ENCODE data around the gene TEX13B. TPM values are rescaled to one million over a fixed set of nuclear protein-coding genes. Genes with fewer than 3 reads are reported as not detected.
"Not testable (repeated sequence)": the region's sequence is repeated elsewhere in the genome, so short reads cannot be mapped to it uniquely, and the experiment has no call there.

The TEX13B gene
- total RNA-seq, 2 donors from 2014 or later, result not detected

DNA sequence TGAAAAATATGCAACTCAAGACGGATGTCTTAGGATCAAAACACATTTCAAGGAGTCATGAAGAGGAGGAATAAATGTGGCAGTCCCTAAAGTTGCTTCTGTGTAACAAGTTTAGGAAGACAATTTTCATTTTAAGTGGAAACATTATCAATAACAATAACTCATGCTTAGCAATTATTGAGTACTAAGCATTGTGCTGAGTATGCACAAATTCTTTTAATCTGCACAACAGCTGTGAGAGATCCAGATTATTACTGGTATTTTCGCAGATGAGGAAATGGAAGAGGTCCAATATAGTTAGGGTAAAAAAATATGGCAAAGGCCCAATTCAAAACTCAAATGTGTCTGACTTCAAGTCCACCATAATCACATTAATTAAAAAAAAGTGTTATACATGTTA lies 2.9 kb upstream of the TEX13B start:
- H3K9me3 Mint-ChIP-seq, result no peaks in the 10 kb centered on the region
- peaks cover 28% of the 10 kb centered on the region for H3K27me3 Mint-ChIP-seq (ENCODE audit: low read depth)
- no peak for ATAC-seq (replicated peaks in 1 of 2)
- H3K4me3 Mint-ChIP-seq, result no peak overlapping the region
- no peak for DNase-seq
- H3K36me3 Mint-ChIP-seq (ENCODE audit: insufficient read depth in 2 of 2), result peaks cover 2 to 4% of the 10 kb centered on the region in 2 donors
- no peak overlapping the region for H3K27ac Mint-ChIP-seq
- H3K4me1 Mint-ChIP-seq (ENCODE audit: low read depth), result peaks cover 3% of the 10 kb centered on the region

- H3K36me3 Mint-ChIP-seq (ENCODE audit: insufficient read depth in 2 of 2), result no peaks in the 10 kb centered on the region
Observed at GRCh38 chrX:107979534-107979933, 2.6 kb downstream of the TEX13B start.

DNA sequence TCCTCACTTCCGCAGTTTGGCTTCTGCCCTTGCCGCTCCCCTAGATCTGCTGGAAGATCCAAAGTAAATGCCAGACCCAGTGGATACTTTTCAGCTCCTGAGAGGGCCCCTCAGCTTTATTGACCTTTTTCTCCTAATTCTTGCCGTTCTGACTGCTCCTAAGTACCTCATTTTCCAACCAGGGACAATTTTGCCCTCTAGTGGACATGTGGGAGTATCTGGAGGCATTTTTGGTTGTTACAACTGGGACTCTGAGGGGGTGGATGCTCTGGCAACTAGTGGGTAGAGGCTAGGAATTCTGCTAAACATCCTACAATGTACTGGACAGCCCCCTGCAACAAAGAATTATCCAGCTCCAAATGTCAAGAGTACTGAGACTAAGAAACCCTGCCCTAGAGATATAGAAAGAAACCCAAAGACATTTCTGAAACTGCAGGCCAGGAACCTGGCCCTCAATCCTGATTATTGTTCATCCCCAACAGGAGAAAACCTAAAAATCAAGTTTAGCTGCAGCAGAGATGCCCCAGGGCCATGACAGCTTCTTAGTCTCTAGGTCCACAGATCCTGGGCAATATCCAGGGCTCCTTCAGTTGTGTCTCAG lies 3.4 kb downstream of the TEX13B start:
- Mint-ChIP-seq H3K9me3 (no peaks in the 10 kb centered on the region), H3K4me3 (no peak overlapping the region), H3K4me1 (ENCODE audit: low read depth) (peaks cover 5% of the 10 kb centered on the region), H3K27me3 (ENCODE audit: low read depth) (peaks cover 35% of the 10 kb centered on the region), H3K27ac (no peak overlapping the region), H3K36me3 (ENCODE audit: insufficient read depth in 2 of 2) (no peaks in the 10 kb centered on the region)
- no peak for ATAC-seq (replicated peaks in 1 of 2)
- no peak for DNase-seq

More at GRCh38 chrX:107979534-107979933, 2.6 kb downstream of the TEX13B start:
- H3K4me1 Mint-ChIP-seq (ENCODE audit: low read depth), result peaks cover 5% of the 10 kb centered on the region
- H3K9me3 Mint-ChIP-seq, result no peaks in the 10 kb centered on the region
- DNase-seq, result no peak
- H3K27me3 Mint-ChIP-seq (ENCODE audit: low read depth), result peaks cover 40% of the 10 kb centered on the region
- H3K27ac Mint-ChIP-seq, result no peak overlapping the region
- H3K4me3 Mint-ChIP-seq, result no peak overlapping the region
- ATAC-seq (replicated peaks in 1 of 2), result peak; percentile 71 to 85

- H3K27ac Mint-ChIP-seq, result no peak overlapping the region
- H3K9me3 Mint-ChIP-seq, result no peaks in the 10 kb centered on the region
- H3K4me3 Mint-ChIP-seq, result no peak overlapping the region
- ATAC-seq (replicated peaks in 1 of 2) (no peak), DNase-seq (no peak)
- H3K27me3 Mint-ChIP-seq (ENCODE audit: low read depth), result peaks cover 31% of the 10 kb centered on the region
- H3K36me3 Mint-ChIP-seq (ENCODE audit: insufficient read depth in 2 of 2), result no peaks in the 10 kb centered on the region
- peaks cover 5% of the 10 kb centered on the region for H3K4me1 Mint-ChIP-seq (ENCODE audit: low read depth)
Observed at GRCh38 chrX:107978071-107978470, 4.1 kb downstream of the TEX13B start.

DNA sequence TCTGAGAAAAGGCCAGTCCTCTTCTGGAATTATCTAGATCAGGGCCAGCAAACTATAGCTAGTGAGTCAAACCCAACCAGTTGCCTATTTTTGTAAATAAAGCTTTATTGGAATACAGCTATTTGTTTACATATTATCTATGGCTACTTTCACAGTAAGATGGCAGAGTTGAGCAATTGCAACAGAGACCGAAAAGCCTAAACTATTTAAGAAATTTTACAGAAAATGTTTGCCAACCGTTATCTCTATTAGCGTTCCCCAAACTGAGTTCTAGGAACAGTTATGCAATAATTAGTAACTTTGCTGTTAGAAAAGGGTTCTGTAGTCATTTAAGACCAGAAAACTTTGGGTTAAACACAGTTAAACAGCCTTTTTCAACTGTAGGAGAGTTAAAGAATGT lies 10.5 kb downstream of the TEX13B start:
- Mint-ChIP-seq H3K36me3 (ENCODE audit: insufficient read depth in 2 of 2) (peaks cover 0 to 2% of the 10 kb centered on the region in 2 donors), H3K4me3 (no peak overlapping the region), H3K27me3 (ENCODE audit: low read depth) (peaks cover 10% of the 10 kb centered on the region), H3K27ac (no peak overlapping the region), H3K4me1 (ENCODE audit: low read depth) (no peaks in the 10 kb centered on the region), H3K9me3 (no peaks in the 10 kb centered on the region)
- no peak for DNase-seq
- ATAC-seq (replicated peaks in 1 of 2), result no peak

GRCh38 chrX:107970073-107970472 lies 12.1 kb downstream of the TEX13B start:
- no peaks in the 10 kb centered on the region for H3K4me1 Mint-ChIP-seq (ENCODE audit: low read depth)
- DNase-seq (no peak), ATAC-seq (replicated peaks in 1 of 2) (no peak)
- H3K27me3 Mint-ChIP-seq (ENCODE audit: low read depth), result peaks cover 19% of the 10 kb centered on the region
- H3K9me3 Mint-ChIP-seq, result no peaks in the 10 kb centered on the region
- H3K27ac Mint-ChIP-seq, result no peak overlapping the region
- peaks cover 0 to 2% of the 10 kb centered on the region in 2 donors for H3K36me3 Mint-ChIP-seq (ENCODE audit: insufficient read depth in 2 of 2)
- no peak overlapping the region for H3K4me3 Mint-ChIP-seq

GRCh38 chrX:107968623-107969022 lies 13.5 kb downstream of the TEX13B start:
- H3K27me3 Mint-ChIP-seq (ENCODE audit: low read depth), result peaks cover 33% of the 10 kb centered on the region
- H3K4me1 Mint-ChIP-seq (ENCODE audit: low read depth), result no peaks in the 10 kb centered on the region
- no peak for DNase-seq
- no peak overlapping the region for H3K4me3 Mint-ChIP-seq
- no peak overlapping the region for H3K27ac Mint-ChIP-seq
- H3K36me3 Mint-ChIP-seq (ENCODE audit: insufficient read depth in 2 of 2), result peaks cover 2 to 4% of the 10 kb centered on the region in 2 donors
- ATAC-seq (replicated peaks in 1 of 2), result no peak
- no peaks in the 10 kb centered on the region for H3K9me3 Mint-ChIP-seq

DNA sequence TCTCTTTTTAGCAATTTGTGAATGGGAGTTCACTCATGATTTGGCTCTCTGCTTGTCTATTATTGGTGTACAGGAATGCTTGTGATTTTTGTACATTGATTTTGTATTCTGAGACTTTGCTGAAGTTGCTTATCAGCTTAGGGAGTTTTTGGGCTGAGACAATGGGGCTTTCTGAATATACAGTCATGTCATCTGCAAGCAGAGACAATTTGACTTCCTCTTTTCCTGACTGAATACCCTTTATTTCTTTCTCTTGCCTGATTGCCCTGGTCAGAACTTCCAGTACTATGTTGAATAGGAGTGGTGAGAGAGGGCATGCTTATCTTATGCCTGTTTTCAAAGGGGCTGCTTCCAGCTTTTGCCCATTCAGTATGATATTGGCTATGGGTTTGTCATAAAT lies 26.8 kb downstream of the TEX13B start:
- peaks cover 42% of the 10 kb centered on the region for H3K27me3 Mint-ChIP-seq (ENCODE audit: low read depth)
- H3K27ac Mint-ChIP-seq; ATAC-seq (replicated peaks in 1 of 2); DNase-seq; H3K4me1 Mint-ChIP-seq (ENCODE audit: low read depth); H3K36me3 Mint-ChIP-seq (ENCODE audit: insufficient read depth in 2 of 2); H3K4me3 Mint-ChIP-seq; H3K9me3 Mint-ChIP-seq: not testable (repeated sequence)

DNA sequence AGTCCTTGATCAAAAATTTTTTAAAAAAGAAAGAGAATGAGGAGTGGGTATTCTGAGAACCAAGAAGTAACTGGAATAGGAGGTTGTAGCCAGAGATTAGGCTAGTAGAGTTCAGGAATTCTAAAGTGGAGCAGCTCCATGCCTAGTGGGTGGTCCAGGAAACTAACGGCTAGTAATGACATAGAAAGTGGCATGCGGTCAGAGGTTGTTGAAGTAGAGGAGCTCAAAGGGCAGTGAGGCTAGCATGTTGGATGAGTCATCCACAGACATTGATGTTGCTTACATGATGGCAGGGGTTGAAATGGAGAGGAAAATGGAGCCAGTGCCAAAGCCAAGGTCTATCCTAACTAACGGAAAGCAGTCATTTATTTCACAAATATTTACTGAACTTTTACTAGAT lies 42.1 kb downstream of the TEX13B start:
- Mint-ChIP-seq H3K4me1 (ENCODE audit: low read depth) (no peaks in the 10 kb centered on the region), H3K27me3 (ENCODE audit: low read depth) (peaks cover 39% of the 10 kb centered on the region), H3K9me3 (peaks cover 0 to 2% of the 10 kb centered on the region in 2 donors), H3K36me3 (ENCODE audit: insufficient read depth in 2 of 2) (peaks cover 0 to 3% of the 10 kb centered on the region in 2 donors), H3K4me3 (no peak overlapping the region), H3K27ac (no peak overlapping the region)
- ATAC-seq (replicated peaks in 1 of 2), result no peak
- no peak for DNase-seq

- Mint-ChIP-seq H3K4me1 (ENCODE audit: low read depth) (no peaks in the 10 kb centered on the region), H3K36me3 (ENCODE audit: insufficient read depth in 2 of 2) (peaks cover 0 to 3% of the 10 kb centered on the region in 2 donors), H3K9me3 (peaks cover 0 to 2% of the 10 kb centered on the region in 2 donors), H3K27ac (no peak overlapping the region), H3K4me3 (peak overlapping the region; percentile 33 to 48), H3K27me3 (ENCODE audit: low read depth) (peaks cover 52% of the 10 kb centered on the region)
- DNase-seq, result no peak
- ATAC-seq (replicated peaks in 1 of 2), result no peak
Observed at GRCh38 chrX:107936434-107936730, 45.8 kb downstream of the TEX13B start.

DNA sequence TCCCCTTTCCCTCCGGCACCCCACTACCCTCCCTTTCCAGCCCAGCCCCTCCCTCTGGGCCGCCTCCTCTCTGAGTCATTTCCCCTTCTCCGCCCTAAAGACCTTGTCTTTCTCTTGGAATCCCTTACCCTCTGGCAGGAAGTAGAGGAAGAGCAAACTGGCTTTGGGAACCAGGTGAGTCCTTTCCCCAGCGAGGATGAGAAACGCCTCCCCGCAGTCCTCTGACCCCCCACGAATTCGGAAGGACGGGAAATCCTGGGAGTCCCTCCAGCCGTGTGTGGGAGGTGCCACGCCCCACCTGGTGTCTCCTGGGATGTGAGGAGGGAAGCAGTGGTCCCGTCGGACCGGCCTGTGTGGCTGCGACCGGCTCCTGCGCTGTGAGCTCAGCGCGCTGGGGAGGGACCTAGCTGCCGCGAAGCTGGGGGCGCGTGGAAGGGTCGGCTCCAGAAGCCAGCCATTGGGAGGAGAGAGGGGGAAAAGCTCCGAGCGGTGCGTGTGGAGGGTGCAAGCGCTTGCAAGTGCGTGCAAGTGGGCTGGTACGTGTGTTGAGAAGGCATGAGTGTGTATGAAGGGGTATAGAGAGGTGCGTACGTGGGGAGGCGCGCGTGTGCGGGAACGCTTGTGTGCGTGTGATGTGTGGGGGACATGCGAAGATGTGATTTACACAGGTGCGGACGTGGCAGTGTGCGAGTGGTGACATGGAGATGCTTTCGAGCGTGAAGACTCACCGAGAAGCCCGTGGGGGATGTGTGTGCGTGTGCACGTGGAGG lies 46.3 kb downstream of the TEX13B start:
- DNase-seq (no peak), ATAC-seq (replicated peaks in 1 of 2) (no peak)
- Mint-ChIP-seq H3K27me3 (ENCODE audit: low read depth) (peaks cover 53% of the 10 kb centered on the region), H3K4me3 (peak overlapping the region; percentile 33 to 48), H3K9me3 (peaks cover 0 to 2% of the 10 kb centered on the region in 2 donors), H3K4me1 (ENCODE audit: low read depth) (no peaks in the 10 kb centered on the region), H3K27ac (no peak overlapping the region), H3K36me3 (ENCODE audit: insufficient read depth in 2 of 2) (peaks cover 0 to 3% of the 10 kb centered on the region in 2 donors)

DNA sequence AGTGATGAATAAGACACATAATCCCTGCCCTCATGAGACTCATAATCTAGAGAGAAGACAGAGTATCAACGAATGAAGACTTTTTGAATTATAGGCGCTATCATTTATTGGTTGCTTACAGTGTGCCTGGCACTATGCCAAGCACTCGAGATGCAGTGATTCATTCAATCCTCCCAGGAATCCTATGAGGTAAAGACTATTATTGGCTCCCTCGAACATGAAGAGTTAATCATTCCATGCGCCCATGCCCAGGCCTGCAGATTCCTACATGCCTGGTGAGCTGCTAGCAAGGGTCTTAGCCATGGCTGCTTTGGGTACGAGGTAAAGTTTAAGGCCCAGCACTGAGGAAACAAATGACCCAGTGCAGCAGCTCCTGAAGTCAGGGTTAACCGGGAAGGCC lies 47.0 kb downstream of the TEX13B start:
- no peak overlapping the region for H3K4me3 Mint-ChIP-seq
- H3K27me3 Mint-ChIP-seq (ENCODE audit: low read depth), result peaks cover 52% of the 10 kb centered on the region
- H3K4me1 Mint-ChIP-seq (ENCODE audit: low read depth), result no peaks in the 10 kb centered on the region
- no peak overlapping the region for H3K27ac Mint-ChIP-seq
- ATAC-seq (replicated peaks in 1 of 2) (no peak), DNase-seq (no peak)
- H3K36me3 Mint-ChIP-seq (ENCODE audit: insufficient read depth in 2 of 2), result peaks cover 0 to 3% of the 10 kb centered on the region in 2 donors
- peaks cover 0 to 2% of the 10 kb centered on the region in 2 donors for H3K9me3 Mint-ChIP-seq

DNA sequence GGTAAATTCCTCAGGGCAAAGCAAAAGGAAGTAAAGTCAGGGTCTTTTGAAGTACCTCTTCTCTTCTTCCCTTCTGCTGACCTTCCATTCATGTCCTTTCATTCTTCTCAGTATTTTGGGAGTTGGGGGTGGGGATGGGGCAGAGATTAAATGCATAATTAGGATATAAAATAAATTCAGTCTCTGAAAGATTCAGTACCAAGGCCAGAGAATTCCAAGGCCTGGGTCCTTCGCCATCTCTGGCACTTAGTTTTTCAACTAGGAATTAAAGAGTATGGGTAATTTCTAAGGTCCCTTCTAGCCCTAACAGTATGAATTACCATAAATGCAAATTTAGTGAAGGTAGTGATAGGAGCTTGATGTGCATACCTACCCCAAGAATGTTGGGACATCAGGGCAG lies 47.9 kb downstream of the TEX13B start:
- H3K4me1 Mint-ChIP-seq (ENCODE audit: low read depth), result no peaks in the 10 kb centered on the region
- ATAC-seq (replicated peaks in 1 of 2) (no peak), DNase-seq (no peak)
- H3K27me3 Mint-ChIP-seq (ENCODE audit: low read depth), result peaks cover 54% of the 10 kb centered on the region
- no peak overlapping the region for H3K27ac Mint-ChIP-seq
- H3K4me3 Mint-ChIP-seq, result no peak overlapping the region
- H3K9me3 Mint-ChIP-seq, result peaks cover 0 to 2% of the 10 kb centered on the region in 2 donors
- H3K36me3 Mint-ChIP-seq (ENCODE audit: insufficient read depth in 2 of 2), result peaks cover 0 to 3% of the 10 kb centered on the region in 2 donors

Data from activated T-cell treated with anti-CD3 and anti-CD28 coated beads, Interleukin-2, amount 50 U/mL, for 72 hours (primary cell).